IPS-NIHi11 (cell line): ENCODE data around the gene SEC14L1.
A peak's percentile ranks its signal among the peaks of the same experiment; 100 is the strongest.

Experiments
- DNase-seq: peaks from one replicate; pipeline ENCODE4 v3.0.0; 2012; ENCODE audit warnings: mixed read lengths, low spot score

The SEC14L1 gene

GRCh38 chr17:77214743-77215142 is 74.0 kb downstream of the SEC14L1 start:
- peak; percentile 84 for DNase-seq

GRCh38 chr17:77215281-77215680 is 74.5 kb downstream of the SEC14L1 start:
- no peak for DNase-seq

- DNase-seq: no peak
Observed at GRCh38 chr17:77216486-77216885, 75.7 kb downstream of the SEC14L1 start.

GRCh38 chr17:77217123-77217522 is 76.4 kb downstream of the SEC14L1 start:
- no peak for DNase-seq

GRCh38 chr17:77217566-77217965 is 76.8 kb downstream of the SEC14L1 start:
- no peak for DNase-seq

- DNase-seq: no peak
Observed at GRCh38 chr17:77218902-77219301, 78.1 kb downstream of the SEC14L1 start.

- DNase-seq: no peak
Observed at GRCh38 chr17:77222356-77222755, 81.6 kb downstream of the SEC14L1 start.

- no peak for DNase-seq
Observed at GRCh38 chr17:77223642-77224420, 83.1 kb downstream of the SEC14L1 start.

- DNase-seq: no peak
Observed at GRCh38 chr17:77225265-77225664, 84.5 kb downstream of the SEC14L1 start.

- DNase-seq: no peak
Observed at GRCh38 chr17:77227461-77228240, 86.9 kb downstream of the SEC14L1 start.

- DNase-seq: no peak
Observed at GRCh38 chr17:77228241-77228752, 87.5 kb downstream of the SEC14L1 start.

- no peak for DNase-seq
Observed at GRCh38 chr17:77228816-77229215, 88.0 kb downstream of the SEC14L1 start.

- DNase-seq: no peak
Observed at GRCh38 chr17:77229786-77230435, 89.1 kb downstream of the SEC14L1 start.

- no peak for DNase-seq
Observed at GRCh38 chr17:77230436-77230830, 89.7 kb downstream of the SEC14L1 start.

GRCh38 chr17:77231076-77231871 is 90.5 kb downstream of the SEC14L1 start:
- DNase-seq: no peak

- no peak for DNase-seq
Observed at GRCh38 chr17:77233127-77233526, 92.4 kb downstream of the SEC14L1 start.

- no peak for DNase-seq
Observed at GRCh38 chr17:77233635-77234334, 93.0 kb downstream of the SEC14L1 start.

- DNase-seq: no peak
Observed at GRCh38 chr17:77234695-77235094, 93.9 kb downstream of the SEC14L1 start.

GRCh38 chr17:77235370-77235941 is 94.7 kb downstream of the SEC14L1 start:
- no peak for DNase-seq

- DNase-seq: no peak
Observed at GRCh38 chr17:77237232-77238008, 96.7 kb downstream of the SEC14L1 start.
